HG03159 (cell line): ENCODE data around the gene SLC6A6.

Source experiments
- ATAC-seq: cut with Tn5 transposase; IDR thresholded peaks from one replicate; pipeline ENCODE4 v1.9.1; 2021; ENCODE audit warnings: mild to moderate bottlenecking, moderate library complexity; ENCODE audit not compliant: unreplicated experiment

The SLC6A6 gene

GRCh38 chr3:14371573-14372474, 30.6 kb upstream of the SLC6A6 start:
- ATAC-seq = no peak

- no peak for ATAC-seq
Measured at GRCh38 chr3:14372587-14372986, 29.8 kb upstream of the SLC6A6 start.

- ATAC-seq = no peak
Measured at GRCh38 chr3:14373753-14374376, 28.5 kb upstream of the SLC6A6 start.

- no peak for ATAC-seq
Measured at GRCh38 chr3:14374444-14374883, 27.9 kb upstream of the SLC6A6 start.

- ATAC-seq = no peak
Measured at GRCh38 chr3:14375192-14375591, 27.2 kb upstream of the SLC6A6 start.

- ATAC-seq = no peak
Measured at GRCh38 chr3:14376348-14377043, 25.9 kb upstream of the SLC6A6 start.

GRCh38 chr3:14377044-14377837, 25.2 kb upstream of the SLC6A6 start:
- ATAC-seq = no peak

GRCh38 chr3:14377838-14378169, 24.6 kb upstream of the SLC6A6 start:
- ATAC-seq = no peak

- no peak for ATAC-seq
Measured at GRCh38 chr3:14378415-14378814, 24.0 kb upstream of the SLC6A6 start.

GRCh38 chr3:14379843-14380242, 22.6 kb upstream of the SLC6A6 start:
- no peak for ATAC-seq

- ATAC-seq = no peak
Measured at GRCh38 chr3:14386254-14386653, 16.2 kb upstream of the SLC6A6 start.

GRCh38 chr3:14388201-14388600, 14.2 kb upstream of the SLC6A6 start:
- no peak for ATAC-seq

- ATAC-seq = no peak
Measured at GRCh38 chr3:14389166-14389606, 13.2 kb upstream of the SLC6A6 start.

GRCh38 chr3:14389716-14390115, 12.7 kb upstream of the SLC6A6 start:
- no peak for ATAC-seq

- no peak for ATAC-seq
Measured at GRCh38 chr3:14391033-14391432, 11.4 kb upstream of the SLC6A6 start.

- ATAC-seq = no peak
Measured at GRCh38 chr3:14392231-14392630, 10.2 kb upstream of the SLC6A6 start.

GRCh38 chr3:14392803-14393319, 9.5 kb upstream of the SLC6A6 start:
- no peak for ATAC-seq

GRCh38 chr3:14393440-14394106, 8.8 kb upstream of the SLC6A6 start:
- ATAC-seq = no peak

GRCh38 chr3:14396031-14396692, 6.2 kb upstream of the SLC6A6 start:
- ATAC-seq = no peak

GRCh38 chr3:14397046-14397445, 5.4 kb upstream of the SLC6A6 start:
- no peak for ATAC-seq
